OCI-LY1 (cell line): Measurements from ENCODE around the gene ZIC1.

Experiments used
- H2AFZ ChIP-seq: fragments of 200-600 bp; sonication (generic), shearing (Covaris generic); 2 replicates; pipeline ENCODE4 v1.6.0; 2014; ENCODE audit warnings: antibody characterized with exemption, mild to moderate bottlenecking, low read length
- H3F3A ChIP-seq: fragments of 200-600 bp; sonication (generic), shearing (Covaris generic); 2 replicates; pipeline ENCODE4 v1.6.0; 2014; ENCODE audit warnings: mild to moderate bottlenecking, antibody characterized with exemption, low read length, moderate library complexity; ENCODE audit not compliant: insufficient read depth
- H3K27ac ChIP-seq: fragments of 200-600 bp; sonication (generic); 2 replicates; pipeline ENCODE4 v1.5.1; 2014; ENCODE audit warnings: low read length, mixed run types, mild to moderate bottlenecking, low read depth; ENCODE audit not compliant: poor library complexity, severe bottlenecking
- H3K27me3 ChIP-seq: fragments of 200-600 bp; sonication (generic); 2 replicates; pipeline ENCODE4 v1.6.0; 2014; ENCODE audit warnings: antibody characterized with exemption, mild to moderate bottlenecking, low read length, moderate library complexity; ENCODE audit not compliant: insufficient read depth
- H3K36me3 ChIP-seq: fragments of 200-600 bp; sonication (generic); 2 replicates; pipeline ENCODE4 v1.6.1; 2014; ENCODE audit warnings: mild to moderate bottlenecking, antibody characterized with exemption, low read length, moderate library complexity, mixed read lengths; ENCODE audit not compliant: insufficient read depth
- H3K4me1 ChIP-seq: fragments of 200-600 bp; sonication (generic); 2 replicates; pipeline ENCODE4 v1.5.1; 2014; ENCODE audit warnings: mild to moderate bottlenecking, low read length, moderate library complexity; ENCODE audit not compliant: insufficient read depth, severe bottlenecking
- H3K4me2 ChIP-seq: fragments of 200-600 bp; sonication (generic), shearing (Covaris generic); 2 replicates; pipeline ENCODE4 v1.6.1; 2014; ENCODE audit warnings: low read length
- H3K4me3 ChIP-seq: fragments of 200-600 bp; sonication (generic); 2 replicates; pipeline ENCODE4 v1.5.1; 2014; ENCODE audit warnings: low read length, low read depth, mild to moderate bottlenecking, mixed read lengths; ENCODE audit not compliant: poor library complexity, severe bottlenecking
- H3K79me2 ChIP-seq: fragments of 200-600 bp; shearing (Covaris generic); 2 replicates; pipeline ENCODE4 v1.6.1; 2016; ENCODE audit warnings: mixed run types, low read length, mixed read lengths; ENCODE audit not compliant: insufficient read depth
- H3K9ac ChIP-seq: fragments of 200-600 bp; sonication (generic), shearing (Covaris generic); 2 replicates; pipeline ENCODE4 v1.6.1; 2014; ENCODE audit warnings: mild to moderate bottlenecking, low read length, mixed read lengths
- H3K9me2 ChIP-seq: fragments of 200-600 bp; sonication (generic), shearing (Covaris generic); 2 replicates; pipeline ENCODE4 v1.6.1; 2014; ENCODE audit warnings: low read depth, mild to moderate bottlenecking, low read length, mixed read lengths
- H3K9me3 ChIP-seq: fragments of 200-600 bp; shearing (Covaris generic); 2 replicates; pipeline ENCODE4 v1.6.1; 2014; ENCODE audit warnings: low read length, mixed read lengths
- H4K20me1 ChIP-seq: fragments of 200-600 bp; sonication (generic), shearing (Covaris generic); 2 replicates; pipeline ENCODE4 v1.6.0; 2016; ENCODE audit warnings: mild to moderate bottlenecking, low read length; ENCODE audit not compliant: insufficient read depth
- EZH2 ChIP-seq: fragments of 200-600 bp; sonication (generic), shearing (Covaris generic); IDR thresholded peaks from 2 replicates; pipeline ENCODE4 v1.8.0; 2017; ENCODE audit warnings: borderline replicate concordance, mixed run types, mild to moderate bottlenecking, antibody characterized with exemption, low read length, moderate library complexity, mixed read lengths
- TF ChIP-seq, protein P1 (sequence below): fragments of 200-600 bp; sonication (generic), shearing (Covaris generic); IDR thresholded peaks from 2 replicates; pipeline ENCODE4 v1.5.1; 2017; ENCODE audit warnings: mild to moderate bottlenecking, antibody characterized with exemption, low read length, moderate library complexity, mixed read lengths

Gene ZIC1

GRCh38 chr3:147417551-147418295 lies 8.6 kb downstream of the ZIC1 start:
- H3F3A ChIP-seq, result no peaks in the 10 kb centered on the region
- no peak overlapping the region for H3K9ac ChIP-seq
- no peaks in the 10 kb centered on the region for H3K79me2 ChIP-seq
- H3K4me3 ChIP-seq, result no peak overlapping the region
- H2AFZ ChIP-seq, result no peak overlapping the region
- no peaks in the 10 kb centered on the region for H3K27me3 ChIP-seq
- H3K9me3 ChIP-seq, result no peaks in the 10 kb centered on the region
- H3K27ac ChIP-seq, result no peak overlapping the region
- H3K4me1 ChIP-seq, result no peaks in the 10 kb centered on the region
- H4K20me1 ChIP-seq, result no peaks in the 10 kb centered on the region
- H3K9me2 ChIP-seq, result no peaks in the 10 kb centered on the region
- TF ChIP-seq, protein P1, sequence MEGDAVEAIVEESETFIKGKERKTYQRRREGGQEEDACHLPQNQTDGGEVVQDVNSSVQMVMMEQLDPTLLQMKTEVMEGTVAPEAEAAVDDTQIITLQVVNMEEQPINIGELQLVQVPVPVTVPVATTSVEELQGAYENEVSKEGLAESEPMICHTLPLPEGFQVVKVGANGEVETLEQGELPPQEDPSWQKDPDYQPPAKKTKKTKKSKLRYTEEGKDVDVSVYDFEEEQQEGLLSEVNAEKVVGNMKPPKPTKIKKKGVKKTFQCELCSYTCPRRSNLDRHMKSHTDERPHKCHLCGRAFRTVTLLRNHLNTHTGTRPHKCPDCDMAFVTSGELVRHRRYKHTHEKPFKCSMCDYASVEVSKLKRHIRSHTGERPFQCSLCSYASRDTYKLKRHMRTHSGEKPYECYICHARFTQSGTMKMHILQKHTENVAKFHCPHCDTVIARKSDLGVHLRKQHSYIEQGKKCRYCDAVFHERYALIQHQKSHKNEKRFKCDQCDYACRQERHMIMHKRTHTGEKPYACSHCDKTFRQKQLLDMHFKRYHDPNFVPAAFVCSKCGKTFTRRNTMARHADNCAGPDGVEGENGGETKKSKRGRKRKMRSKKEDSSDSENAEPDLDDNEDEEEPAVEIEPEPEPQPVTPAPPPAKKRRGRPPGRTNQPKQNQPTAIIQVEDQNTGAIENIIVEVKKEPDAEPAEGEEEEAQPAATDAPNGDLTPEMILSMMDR, result no peak
- TF ChIP-seq EZH2, result no peak
- H3K36me3 ChIP-seq, result no peaks in the 10 kb centered on the region
- H3K4me2 ChIP-seq, result no peak overlapping the region

DNA sequence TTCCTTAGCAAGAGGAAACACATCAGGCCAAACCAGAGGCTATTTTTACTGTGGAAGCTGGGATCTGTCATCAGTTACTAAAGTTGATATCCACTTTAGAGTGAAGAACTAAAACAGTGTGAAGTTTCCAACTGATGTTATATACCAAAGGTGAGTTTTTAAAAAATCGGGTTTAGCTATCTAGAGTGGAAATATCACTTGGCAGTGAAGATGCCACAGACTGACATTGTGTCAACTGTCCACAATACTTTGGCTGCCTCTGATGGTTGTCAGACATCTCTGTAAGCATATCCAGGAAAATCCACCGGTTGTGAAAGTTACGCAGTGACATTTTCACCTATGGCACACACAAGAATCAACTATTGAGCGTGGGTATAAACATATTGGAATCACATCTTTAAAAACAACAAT lies 9.2 kb downstream of the ZIC1 start:
- Histone ChIP-seq H3K27ac (no peak overlapping the region), H3K36me3 (no peaks in the 10 kb centered on the region), H3F3A (no peaks in the 10 kb centered on the region), H3K9me2 (no peaks in the 10 kb centered on the region), H3K4me1 (no peaks in the 10 kb centered on the region), H3K4me2 (no peak overlapping the region), H3K79me2 (no peaks in the 10 kb centered on the region), H3K4me3 (no peak overlapping the region), H4K20me1 (no peaks in the 10 kb centered on the region), H3K9ac (no peak overlapping the region), H2AFZ (no peak overlapping the region), H3K9me3 (no peaks in the 10 kb centered on the region), H3K27me3 (no peaks in the 10 kb centered on the region; the same call in 1 of the 2 replicates)
- TF ChIP-seq, protein P1, result no peak
- TF ChIP-seq EZH2, result no peak

DNA sequence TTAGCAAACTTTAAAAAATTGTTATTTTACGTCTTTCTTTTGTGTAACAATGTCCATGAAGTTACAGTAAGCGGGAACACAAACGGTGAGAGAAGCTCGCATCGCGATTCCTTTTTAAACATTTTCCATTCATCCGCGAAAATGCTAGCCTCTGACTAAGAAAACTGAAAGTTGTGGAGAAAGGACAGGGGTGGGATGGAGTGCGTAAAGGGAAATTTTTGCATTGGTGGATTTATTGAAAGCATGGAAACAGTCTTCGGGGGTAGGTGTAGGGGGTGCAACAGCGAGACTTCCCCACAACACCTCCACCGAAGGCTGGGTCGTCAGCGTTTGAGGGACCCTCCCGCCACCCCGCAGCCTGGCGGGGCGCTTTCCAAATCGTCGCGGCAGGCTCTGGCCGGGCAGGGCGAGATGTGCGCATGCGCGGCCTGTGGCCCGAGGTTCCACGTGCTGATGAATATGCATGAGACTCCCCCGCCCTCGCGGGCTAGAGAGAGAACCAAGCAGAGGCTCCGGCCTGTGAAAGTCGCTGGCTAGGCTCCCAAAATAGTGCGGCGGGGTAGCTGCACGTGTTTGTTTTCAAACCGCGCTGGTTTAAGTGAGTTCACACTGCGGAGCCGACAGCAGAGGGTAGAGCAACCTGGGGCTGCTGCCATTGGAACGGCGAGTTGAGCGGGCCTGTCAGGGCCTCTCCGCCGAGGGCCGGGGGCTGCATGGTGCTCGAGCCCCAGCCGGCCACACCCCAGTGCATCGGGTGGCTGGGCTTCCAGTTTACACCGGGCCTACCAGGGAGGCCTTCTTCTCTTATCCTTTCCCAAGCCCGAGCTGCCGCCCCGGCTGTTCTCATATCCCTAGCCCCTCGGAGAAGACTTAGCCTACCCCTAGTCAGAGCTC lies 9.9 kb downstream of the ZIC1 start:
- no peaks in the 10 kb centered on the region for H4K20me1 ChIP-seq
- no peaks in the 10 kb centered on the region for H3F3A ChIP-seq
- no peak overlapping the region for H3K9ac ChIP-seq
- H3K4me2 ChIP-seq, result no peak overlapping the region
- no peaks in the 10 kb centered on the region for H3K9me3 ChIP-seq
- no peak overlapping the region for H3K4me3 ChIP-seq
- no peaks in the 10 kb centered on the region for H3K36me3 ChIP-seq
- H3K79me2 ChIP-seq, result no peaks in the 10 kb centered on the region
- H3K27ac ChIP-seq, result no peak overlapping the region
- no peaks in the 10 kb centered on the region for H3K9me2 ChIP-seq
- no peaks in the 10 kb centered on the region for H3K4me1 ChIP-seq
- no peak for TF ChIP-seq EZH2
- TF ChIP-seq, protein P1, result no peak
- no peaks in the 10 kb centered on the region; the same call in 1 of the 2 replicates for H3K27me3 ChIP-seq
- no peak overlapping the region for H2AFZ ChIP-seq
